ENCODE measurements around the gene SLC34A2.
A peak's percentile ranks its signal among the peaks of the same experiment; 100 is the strongest.
"Not testable (repeated sequence)": the region's sequence is repeated elsewhere in the genome, so short reads cannot be mapped to it uniquely, and the experiment has no call there.

Gene SLC34A2

DNA sequence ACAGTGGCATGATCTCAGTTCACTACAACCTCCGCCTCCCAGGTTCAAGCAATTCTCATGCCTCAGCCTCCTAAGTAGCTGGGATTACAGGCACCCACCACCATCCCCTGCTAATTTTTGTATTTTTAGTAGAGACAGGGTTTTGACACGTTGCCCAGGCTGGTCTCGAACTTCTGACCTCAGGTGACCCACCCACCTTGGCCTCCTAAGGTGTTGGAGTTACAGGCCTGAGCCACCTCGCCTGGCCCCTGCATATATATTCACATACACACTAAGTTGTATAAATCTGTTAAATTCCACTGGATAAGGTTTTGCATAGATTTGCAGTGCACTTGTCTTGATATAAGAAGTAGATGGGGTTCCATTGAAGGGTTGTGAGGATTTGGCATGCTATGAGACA, 5.8 kb downstream of the SLC34A2 start:
- not testable (repeated sequence) for DNase-seq (ENCODE audit: low read depth)

DNA sequence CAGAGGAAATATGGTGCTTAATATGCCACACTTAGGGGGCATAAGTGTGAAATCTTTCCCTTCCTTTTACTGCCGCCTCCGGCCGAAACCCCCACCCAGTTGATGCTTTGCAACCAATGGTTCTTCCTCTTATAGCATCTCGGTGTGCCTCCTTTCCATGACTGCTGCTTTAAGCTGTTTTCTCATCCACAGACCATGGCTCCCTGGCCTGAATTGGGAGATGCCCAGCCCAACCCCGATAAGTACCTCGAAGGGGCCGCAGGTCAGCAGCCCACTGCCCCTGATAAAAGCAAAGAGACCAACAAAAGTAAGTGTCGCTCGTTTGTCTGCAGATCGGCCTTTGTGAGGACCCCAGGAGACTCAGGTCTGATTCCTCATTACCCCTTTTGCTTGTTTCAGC, 6.7 kb downstream of the SLC34A2 start:
- DNase-seq (ENCODE audit: low read depth) = no peak

DNA sequence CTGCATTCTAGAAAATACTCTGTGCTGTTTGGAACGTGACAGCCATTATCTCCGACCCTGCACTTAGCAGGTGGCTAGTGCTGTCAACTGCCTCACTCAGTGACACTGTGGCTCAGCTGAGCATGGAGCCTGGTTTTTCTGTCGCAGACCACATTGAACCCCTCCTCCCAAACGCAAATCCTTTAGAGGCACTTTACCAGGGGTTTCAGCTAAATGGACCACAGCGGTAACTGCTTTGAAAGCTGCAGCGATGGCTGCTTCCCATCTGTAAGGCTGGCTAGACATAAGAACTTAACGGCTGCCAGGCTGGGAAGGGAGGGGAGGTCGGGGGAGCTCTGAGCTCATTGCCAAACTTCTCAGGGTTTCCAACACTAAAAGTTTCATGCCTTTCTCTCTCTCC, 8.1 kb downstream of the SLC34A2 start:
- no peak for DNase-seq (ENCODE audit: low read depth)

DNA sequence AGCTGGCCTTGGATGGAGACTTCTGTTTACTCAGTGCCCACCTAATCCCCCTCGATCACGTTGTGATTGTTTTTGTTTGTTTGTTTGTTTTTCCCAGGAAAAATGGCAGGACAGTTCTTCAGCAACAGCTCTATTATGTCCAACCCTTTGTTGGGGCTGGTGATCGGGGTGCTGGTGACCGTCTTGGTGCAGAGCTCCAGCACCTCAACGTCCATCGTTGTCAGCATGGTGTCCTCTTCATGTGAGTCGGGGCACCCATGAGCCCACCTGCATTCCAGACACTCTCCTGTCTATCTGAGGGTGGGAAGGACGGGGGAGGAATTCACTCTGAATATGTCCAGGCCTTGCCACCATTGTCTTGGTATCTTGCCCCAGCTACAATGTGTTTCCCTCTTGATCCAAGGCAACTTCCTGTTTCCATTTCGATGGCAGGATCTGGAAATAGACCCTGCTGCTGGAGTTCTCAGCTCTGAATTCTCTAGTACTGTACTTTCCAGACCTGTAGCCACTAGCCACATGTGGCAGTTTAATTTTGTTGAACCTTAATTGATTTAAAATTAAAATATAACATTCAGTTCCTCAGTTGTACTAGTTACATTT, 10.5 kb downstream of the SLC34A2 start:
- DNase-seq (ENCODE audit: low read depth) = no peak

DNA sequence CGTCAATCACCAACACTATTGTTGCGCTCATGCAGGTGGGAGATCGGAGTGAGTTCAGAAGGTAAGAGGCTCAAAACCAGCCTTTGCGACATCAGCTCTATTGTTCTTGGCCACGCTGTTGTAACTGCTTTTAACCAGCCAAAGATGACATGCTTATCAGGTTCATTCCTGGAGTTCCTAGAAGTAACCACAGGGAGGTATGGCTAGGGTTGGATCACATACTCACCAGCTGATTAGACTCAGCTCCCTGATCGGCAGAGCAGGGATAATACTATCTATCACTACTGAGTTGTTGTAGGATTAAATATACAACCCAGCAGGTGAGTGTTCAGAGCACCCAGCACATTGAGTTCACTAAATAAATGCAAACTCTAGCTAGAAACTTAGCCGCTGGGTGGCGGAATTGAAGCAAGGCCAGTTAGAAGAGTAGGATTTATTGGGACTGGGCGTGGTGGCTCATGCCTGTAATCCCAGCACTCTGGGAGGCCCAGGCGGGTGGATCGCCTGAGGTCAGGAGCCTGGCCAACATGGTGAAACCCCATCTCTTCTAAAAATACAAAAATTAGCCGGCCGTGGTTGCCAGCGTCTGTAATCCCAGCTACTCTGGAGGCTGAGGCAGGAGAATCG, 12.4 kb downstream of the SLC34A2 start:
- DNase-seq (ENCODE audit: low read depth) = peak; percentile 18

DNA sequence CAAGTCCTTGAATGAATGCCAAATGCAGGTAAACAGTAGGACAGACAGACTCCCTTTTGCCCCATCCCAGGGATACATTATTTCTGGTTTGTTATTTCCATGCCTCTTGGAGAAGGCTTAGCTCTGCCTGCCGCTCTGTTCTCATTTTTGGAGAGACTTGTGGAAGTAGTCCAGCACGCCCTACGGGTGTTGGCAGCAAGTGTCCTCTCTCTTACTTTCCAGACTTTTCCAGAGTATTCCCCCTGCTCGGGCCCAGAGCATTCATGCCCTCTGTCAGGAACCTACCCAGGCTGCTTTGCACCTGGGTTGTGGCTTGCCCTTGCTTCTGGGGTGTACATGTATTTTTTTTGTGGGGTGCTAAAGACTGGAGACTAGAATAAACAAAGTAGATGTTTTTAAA, 15.3 kb downstream of the SLC34A2 start:
- no peak for DNase-seq (ENCODE audit: low read depth)

DNA sequence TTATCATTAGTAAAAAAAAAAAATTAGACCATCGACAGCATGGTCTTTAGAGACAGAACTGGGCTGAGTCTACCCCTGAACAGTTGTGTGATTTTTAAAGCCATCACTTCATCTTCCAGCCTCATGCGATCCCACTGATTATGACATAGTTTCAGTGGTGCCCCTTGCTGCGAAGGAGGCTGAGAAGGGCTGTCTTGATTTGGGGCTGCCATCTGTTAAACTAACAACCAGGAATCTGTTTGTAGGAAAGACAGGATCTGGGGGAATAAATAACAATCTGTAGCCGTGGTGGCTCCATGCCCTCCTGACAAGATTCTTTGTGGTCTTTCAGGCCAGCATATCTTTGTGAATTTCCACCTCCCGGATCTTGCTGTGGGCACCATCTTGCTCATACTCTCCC, 17.1 kb downstream of the SLC34A2 start:
- DNase-seq (ENCODE audit: low read depth) = no peak

DNA sequence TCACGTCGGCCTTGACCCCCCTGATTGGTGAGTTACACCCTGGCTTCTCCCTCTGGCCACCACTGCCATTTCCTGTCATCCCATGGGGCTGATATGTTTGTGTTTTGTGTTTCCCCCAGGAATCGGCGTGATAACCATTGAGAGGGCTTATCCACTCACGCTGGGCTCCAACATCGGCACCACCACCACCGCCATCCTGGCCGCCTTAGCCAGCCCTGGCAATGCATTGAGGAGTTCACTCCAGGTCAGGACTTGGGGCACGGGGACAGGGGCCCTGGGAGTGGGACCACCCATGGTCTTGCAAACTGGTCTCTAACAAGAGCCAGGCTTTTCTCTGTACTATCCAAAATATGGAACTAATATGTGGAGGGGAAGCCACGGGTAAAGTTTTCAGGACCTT, 18.7 kb downstream of the SLC34A2 start:
- no peak for DNase-seq (ENCODE audit: low read depth)

DNA sequence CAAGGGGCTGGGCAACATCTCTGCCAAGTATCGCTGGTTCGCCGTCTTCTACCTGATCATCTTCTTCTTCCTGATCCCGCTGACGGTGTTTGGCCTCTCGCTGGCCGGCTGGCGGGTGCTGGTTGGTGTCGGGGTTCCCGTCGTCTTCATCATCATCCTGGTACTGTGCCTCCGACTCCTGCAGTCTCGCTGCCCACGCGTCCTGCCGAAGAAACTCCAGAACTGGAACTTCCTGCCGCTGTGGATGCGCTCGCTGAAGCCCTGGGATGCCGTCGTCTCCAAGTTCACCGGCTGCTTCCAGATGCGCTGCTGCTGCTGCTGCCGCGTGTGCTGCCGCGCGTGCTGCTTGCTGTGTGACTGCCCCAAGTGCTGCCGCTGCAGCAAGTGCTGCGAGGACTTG, 20.6 kb downstream of the SLC34A2 start:
- no peak for DNase-seq (ENCODE audit: low read depth)

DNA sequence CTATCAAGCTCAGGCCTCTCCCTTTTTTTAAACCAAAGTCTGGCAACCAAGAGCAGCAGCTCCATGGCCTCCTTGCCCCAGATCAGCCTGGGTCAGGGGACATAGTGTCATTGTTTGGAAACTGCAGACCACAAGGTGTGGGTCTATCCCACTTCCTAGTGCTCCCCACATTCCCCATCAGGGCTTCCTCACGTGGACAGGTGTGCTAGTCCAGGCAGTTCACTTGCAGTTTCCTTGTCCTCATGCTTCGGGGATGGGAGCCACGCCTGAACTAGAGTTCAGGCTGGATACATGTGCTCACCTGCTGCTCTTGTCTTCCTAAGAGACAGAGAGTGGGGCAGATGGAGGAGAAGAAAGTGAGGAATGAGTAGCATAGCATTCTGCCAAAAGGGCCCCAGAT, 21.5 kb downstream of the SLC34A2 start:
- DNase-seq (ENCODE audit: low read depth) = no peak

DNA sequence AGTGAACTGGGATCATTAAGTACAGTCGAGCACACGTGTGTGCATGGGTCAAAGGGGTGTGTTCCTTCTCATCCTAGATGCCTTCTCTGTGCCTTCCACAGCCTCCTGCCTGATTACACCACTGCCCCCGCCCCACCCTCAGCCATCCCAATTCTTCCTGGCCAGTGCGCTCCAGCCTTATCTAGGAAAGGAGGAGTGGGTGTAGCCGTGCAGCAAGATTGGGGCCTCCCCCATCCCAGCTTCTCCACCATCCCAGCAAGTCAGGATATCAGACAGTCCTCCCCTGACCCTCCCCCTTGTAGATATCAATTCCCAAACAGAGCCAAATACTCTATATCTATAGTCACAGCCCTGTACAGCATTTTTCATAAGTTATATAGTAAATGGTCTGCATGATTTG, 22.3 kb downstream of the SLC34A2 start:
- no peak for DNase-seq (ENCODE audit: low read depth)

DNA sequence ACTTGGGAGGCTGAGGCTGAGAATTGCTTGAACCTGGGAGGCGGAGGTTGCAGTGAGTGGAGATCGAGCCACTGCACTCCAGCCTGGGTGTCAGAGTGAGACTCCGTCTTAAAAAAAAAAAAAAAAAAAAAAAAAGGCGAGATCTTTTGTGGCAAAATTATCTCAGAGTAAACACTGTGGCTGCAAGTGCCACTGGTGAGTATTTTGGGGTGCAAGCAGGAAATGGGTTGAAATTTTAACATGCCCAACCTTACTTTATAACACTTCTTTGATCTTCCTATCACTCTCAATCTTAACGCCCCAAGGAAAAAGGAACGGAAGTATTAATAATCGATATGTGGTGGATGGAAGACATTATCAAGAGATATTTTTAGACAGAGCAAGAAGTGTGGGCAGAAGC, 32.1 kb downstream of the SLC34A2 start:
- DNase-seq (ENCODE audit: low read depth) = no peak

DNA sequence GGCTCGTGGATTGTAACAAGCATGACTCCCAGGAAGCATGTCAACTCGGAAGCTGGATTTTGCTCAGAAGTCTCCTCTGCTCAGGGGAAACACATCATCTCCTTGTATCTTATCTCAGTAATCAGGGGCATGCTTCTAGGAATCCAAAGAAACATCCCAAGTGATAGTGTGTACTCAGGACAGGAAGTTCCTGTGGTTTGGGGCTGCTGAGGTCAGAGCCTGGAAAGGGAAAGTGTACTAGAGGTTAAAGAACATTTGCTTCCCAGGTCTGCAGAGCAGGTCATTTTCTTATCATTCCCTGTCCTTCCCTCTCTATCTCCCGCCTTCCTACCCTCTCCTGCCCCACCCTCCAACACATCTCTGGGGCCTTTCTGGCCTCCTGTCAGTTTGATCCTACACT, 38.8 kb downstream of the SLC34A2 start:
- DNase-seq (ENCODE audit: low read depth) = no peak

DNA sequence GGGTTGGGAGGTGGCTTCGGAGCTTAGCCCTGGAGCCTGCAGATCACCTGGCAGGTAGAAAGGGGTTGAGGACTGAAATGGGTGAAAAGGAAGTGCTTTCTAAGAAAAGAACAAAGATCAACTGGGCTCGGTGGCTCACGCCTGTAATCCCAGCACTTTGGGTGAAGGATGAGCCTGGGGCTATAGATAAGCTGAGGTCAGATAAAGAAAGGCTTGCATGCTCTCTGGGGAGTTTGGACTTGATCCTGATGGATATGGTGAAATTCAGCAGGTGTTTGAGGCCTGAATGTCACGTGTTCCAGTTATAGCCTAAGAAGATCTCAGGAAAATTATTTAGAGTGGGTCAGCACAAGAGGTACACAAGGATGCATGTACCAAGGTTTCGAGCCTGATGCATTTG, 40.8 kb downstream of the SLC34A2 start:
- DNase-seq (ENCODE audit: low read depth) = no peak

DNA sequence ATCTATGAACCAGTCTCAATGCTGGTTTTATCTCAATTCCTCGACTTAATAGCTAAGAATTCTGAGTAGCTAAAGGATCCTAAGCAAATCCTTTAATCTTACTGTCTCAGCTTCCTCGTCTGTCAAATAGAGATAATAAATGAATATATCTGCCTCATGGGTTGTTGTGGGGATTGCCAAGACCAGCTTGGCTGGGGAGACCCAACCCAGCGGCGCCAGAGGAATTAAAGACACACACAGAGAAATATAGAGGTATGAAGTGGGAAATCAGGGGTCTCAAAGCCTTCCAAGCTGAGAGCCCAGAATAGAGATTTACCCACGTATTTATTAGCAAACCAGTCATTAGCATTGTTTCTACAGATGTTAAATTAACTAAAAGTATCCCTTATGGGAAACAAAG, 41.9 kb downstream of the SLC34A2 start:
- no peak for DNase-seq (ENCODE audit: low read depth)

DNA sequence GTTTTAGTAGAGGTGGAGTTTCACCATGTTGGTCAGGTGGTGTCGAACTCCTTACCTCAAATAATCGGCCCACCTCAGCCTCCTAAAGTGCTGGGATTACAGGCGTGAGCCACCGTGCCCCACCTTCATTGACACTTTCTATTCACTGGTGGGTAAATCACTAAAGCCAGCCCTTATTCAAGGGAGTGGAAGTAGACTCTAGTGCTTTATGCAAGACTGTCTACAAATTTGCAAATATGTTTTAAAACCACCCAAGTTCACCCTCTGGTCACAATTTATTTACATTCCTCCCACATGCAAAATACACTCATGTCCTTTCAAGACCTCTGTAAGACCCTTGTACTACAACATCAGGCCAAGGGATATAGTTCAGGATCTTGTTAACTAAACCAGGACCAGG, 45.0 kb downstream of the SLC34A2 start:
- no peak for DNase-seq (ENCODE audit: low read depth)

DNA sequence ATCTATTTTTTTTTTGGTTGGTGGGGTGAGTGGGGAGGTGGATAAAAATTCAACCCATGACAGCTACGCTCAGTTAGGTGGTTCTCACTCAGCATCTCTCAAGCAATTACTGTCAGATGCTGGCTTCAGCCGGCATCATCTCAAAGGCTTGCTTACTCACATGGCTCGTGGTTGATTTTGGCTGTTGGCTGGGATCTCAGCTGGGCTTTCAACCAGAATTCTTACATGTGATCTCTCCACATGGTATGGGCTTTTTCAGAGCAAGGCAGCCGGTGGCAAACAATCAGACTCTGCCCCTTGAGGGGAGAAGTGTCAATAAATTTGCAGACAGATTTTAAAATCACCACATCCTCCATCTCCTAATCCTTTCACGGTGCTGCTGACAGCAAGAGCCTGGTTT, 47.2 kb downstream of the SLC34A2 start:
- no peak for DNase-seq (ENCODE audit: low read depth)

DNA sequence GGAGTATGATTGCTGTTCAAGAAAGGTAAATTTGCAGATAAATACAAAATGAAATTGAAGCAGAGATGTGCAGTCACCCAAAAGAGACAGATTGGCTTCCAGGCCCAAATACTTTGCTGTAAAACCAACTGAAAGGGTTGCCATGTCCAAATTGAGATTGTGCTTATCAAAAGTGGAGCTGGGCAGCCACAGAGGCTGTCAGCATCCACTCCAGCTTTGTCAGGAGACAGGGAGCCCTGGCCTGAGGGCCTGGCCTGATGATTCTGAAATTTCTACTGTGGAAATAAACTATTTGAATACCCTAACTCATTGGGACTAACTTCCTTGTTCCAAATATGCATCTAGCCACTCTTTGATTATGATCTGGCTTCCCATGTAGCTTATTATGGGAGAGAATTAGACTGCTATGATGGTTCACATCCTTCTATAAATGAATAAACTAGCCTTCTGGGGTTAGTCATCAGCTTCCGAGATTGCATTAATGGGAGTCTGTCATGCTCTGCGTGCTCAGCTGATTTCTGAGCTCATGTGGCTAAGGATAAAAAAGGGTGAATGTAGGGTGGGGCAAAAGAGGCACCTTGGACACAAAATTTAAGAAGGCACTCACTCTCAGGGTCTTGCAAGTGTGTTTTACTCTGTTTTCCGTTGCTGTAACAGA, 48.2 kb downstream of the SLC34A2 start:
- no peak for DNase-seq (ENCODE audit: low read depth)

DNA sequence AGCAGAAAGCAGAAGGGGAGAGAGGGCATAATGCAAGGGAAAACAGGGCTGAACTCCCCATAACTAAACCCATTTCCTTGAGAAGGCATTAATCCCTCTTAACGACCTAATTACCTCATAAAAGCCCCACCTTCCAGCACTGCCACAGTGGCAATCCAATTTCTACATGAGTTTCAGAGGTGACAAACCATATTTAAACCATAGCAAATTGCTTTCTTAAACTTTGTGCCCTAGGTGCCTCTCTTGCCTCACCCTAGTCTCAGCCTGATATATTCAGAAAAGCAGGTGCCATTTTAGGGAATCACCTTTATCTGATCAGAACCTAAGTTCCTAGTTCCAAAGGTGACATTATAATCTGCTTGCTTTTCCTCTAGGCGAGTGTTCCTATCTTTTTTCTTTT, 48.9 kb downstream of the SLC34A2 start:
- no peak for DNase-seq (ENCODE audit: low read depth)

DNA sequence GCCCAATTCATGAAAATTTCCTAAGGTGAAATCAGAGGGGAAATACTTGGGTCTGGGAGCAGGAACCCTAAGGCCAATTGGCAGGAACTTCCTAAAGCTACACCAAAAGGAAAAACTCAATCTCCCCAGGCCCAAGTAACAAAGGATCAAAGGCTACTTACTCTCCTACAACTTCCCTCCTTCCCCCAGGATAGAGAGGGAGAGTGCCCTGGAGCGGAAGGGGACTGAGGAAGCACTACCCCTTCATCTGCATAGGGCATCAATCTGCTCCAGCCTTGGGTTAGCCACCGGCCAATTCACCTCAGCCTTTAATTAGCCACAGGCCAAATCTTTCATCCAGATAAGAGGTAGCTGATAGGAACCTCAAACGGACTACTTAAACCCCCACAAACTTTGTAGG, 55.0 kb downstream of the SLC34A2 start:
- no peak for DNase-seq (ENCODE audit: low read depth)

DNA sequence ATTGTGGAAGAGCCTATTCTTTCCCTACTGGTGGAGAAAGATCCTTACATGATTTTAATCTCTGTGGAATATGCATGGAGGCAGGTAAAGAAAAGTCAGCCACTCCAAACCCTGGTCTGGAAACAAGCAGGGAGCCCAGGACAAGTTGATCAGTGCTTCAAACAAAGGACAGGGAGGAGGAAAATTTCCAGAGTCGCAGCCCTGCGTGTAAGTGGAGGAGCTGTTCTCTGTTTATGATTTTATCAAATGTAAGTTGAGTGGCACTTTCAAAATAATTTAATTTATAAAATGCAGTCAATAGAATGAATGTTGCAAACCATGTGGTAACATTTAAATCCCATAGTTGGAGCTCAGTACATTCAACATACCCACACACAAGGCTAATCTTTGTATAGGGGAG, 57.0 kb downstream of the SLC34A2 start:
- DNase-seq (ENCODE audit: low read depth) = no peak

DNA sequence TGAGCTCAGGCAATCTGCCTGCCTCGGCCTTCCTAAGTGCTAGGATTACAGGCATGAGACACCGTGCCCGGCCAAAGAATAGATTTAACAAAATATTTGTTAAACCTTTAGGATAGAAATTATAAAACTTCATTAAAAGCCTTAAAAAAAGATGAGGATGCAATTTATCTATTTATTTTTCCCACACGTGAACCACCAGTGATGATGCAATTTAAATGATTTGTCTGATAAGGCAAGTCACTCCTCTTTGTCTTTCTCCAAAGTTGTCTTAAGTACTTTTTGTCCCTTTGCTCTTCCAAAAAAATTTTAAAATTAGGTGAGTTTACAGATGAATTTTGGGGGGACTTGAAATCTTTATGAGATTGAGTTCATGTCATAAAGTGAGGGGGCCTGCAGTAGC, 58.2 kb downstream of the SLC34A2 start:
- no peak for DNase-seq (ENCODE audit: low read depth)

DNA sequence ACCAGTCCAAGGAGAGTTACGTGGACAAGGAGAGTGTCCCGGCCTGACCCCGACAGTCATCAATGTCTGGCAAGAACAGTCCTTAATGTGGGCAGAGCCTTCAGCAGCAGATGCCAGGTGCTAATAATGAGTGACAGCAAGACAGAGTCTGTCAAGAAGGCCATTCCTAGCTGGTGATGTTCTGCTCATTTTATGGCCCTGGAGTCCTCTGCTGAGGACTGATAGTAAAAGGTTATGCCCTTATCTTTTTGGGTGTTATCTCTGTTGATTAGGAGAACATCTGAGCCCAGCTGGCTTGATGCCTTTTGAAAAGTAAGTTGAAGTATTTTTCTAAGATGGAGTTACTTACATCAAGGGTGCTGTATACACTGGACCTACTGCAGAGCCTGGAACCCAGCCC, 67.3 kb downstream of the SLC34A2 start:
- DNase-seq (ENCODE audit: low read depth) = no peak

DNA sequence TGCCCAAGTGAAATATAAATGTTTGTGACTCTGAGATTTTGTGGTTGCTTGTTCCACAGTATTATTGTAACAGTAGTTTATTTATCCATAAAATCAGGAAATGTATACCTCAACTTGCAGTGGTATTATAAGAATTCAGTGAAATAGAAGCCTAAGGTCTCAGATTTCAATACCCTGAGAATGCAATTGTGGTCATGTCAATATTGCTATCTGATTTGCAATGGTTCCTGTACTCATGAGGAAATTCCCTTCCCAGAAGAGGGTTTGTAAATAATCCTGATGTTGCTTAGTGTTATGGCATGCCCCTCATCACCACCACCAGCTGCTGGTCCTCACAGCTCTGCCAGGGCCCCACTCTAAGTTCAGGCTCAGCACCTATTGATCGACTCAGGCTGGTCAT, 67.8 kb downstream of the SLC34A2 start:
- no peak for DNase-seq (ENCODE audit: low read depth)
